ENCODE measurements around the gene THAP7.

- TF ChIP-seq, protein P1, sequence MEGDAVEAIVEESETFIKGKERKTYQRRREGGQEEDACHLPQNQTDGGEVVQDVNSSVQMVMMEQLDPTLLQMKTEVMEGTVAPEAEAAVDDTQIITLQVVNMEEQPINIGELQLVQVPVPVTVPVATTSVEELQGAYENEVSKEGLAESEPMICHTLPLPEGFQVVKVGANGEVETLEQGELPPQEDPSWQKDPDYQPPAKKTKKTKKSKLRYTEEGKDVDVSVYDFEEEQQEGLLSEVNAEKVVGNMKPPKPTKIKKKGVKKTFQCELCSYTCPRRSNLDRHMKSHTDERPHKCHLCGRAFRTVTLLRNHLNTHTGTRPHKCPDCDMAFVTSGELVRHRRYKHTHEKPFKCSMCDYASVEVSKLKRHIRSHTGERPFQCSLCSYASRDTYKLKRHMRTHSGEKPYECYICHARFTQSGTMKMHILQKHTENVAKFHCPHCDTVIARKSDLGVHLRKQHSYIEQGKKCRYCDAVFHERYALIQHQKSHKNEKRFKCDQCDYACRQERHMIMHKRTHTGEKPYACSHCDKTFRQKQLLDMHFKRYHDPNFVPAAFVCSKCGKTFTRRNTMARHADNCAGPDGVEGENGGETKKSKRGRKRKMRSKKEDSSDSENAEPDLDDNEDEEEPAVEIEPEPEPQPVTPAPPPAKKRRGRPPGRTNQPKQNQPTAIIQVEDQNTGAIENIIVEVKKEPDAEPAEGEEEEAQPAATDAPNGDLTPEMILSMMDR (IDR thresholded peaks at IDR 0.05; ENCODE audit: extremely low read depth in 1 of 2, insufficient read depth in 1 of 2, low read depth in 1 of 2, low read length in 2 of 2) = no peak
- TF ChIP-seq MAX (IDR thresholded peaks at IDR 0.05; ENCODE audit: insufficient read depth, insufficient read length) = no peak
Observed at GRCh38 chr22:20957102-20957682, 44.7 kb downstream of the THAP7 start.

Measured in endothelial cell of umbilical vein (primary cell).